Measurements from ENCODE around the gene IL12RB2. TPM values are rescaled to one million over a fixed set of nuclear protein-coding genes. Genes with fewer than 3 reads are reported as not detected.
A peak's percentile ranks its signal among the peaks of the same experiment; 100 is the strongest.

IL12RB2 gene
- total and polyA plus RNA-seq, 3 experiments from 2014 or later, result 6.8 to 35.1 (median 32.8) TPM

DNA sequence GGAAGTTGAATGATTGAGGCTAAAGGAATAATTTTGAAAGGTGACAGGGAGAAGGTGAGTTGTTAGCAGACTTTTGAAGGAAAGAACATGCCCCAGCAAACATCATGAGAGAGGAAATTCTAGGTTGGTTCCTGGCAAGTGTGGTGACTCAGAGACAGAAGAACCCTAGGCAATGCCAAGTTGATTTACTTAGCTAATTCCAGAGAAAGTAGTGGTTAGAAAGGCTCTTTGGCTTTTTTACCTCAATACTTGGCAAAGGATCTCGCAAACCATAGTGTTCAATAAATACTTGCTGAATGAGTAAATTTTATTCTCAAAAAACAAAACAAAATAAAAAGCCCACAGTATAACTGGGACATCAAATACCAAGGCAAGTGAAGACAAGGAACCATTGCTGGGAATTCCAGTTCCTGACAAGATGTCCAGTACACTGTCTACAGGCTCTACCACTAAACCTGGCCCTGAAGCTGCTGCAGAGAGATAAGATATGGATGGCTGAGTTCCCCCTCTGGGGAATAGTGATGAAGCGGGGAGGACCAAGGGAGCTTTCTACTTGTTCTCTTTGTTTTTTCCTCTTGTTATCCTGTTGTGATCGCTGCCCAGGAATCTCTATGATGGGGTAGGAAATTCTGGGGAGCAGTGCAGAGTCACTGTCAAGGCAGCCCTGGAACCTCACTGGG is 48.2 kb downstream of the IL12RB2 start:
- H3K27me3 ChIP-seq (ENCODE audit: insufficient read depth, low read length, poor library complexity, severe bottlenecking), result no peaks in the 10 kb centered on the region
- H3K4me3 ChIP-seq (ENCODE audit: low read length), result no peak overlapping the region
- H3K27ac Mint-ChIP-seq, result peak overlapping the region in 1 of 8 donors; percentile 24
- H3K9me3 ChIP-seq (ENCODE audit: low read length), result no peaks in the 10 kb centered on the region
- no peaks in the 10 kb centered on the region for H3K4me1 ChIP-seq (ENCODE audit: insufficient read depth, low read length)
- DNase-seq, result no peak
- peaks cover 0 to 13% (median 12%) of the 10 kb centered on the region in 3 donors for H3K36me3 Mint-ChIP-seq
- H3K36me3 ChIP-seq (ENCODE audit: insufficient read depth, low read length), result no peaks in the 10 kb centered on the region
- no peak overlapping the region for H3K27ac ChIP-seq (ENCODE audit: low read depth, low read length)
- CTCF ChIA-PET, result interaction anchor here (1.4 kb wide), 1 partner anchor 8 kb away, joined by 6 read pairs; no protein-coding TSS in a partner anchor
- no peaks in the 10 kb centered on the region for H3K9me3 Mint-ChIP-seq
- POLR2A ChIA-PET, result no interaction called here
- no peaks in the 10 kb centered on the region for H3K27me3 Mint-ChIP-seq
- no peak overlapping the region for H3K4me3 Mint-ChIP-seq
- H3K4me1 Mint-ChIP-seq, result peaks cover 0 to 2% (median 0%) of the 10 kb centered on the region in 3 donors

DNA sequence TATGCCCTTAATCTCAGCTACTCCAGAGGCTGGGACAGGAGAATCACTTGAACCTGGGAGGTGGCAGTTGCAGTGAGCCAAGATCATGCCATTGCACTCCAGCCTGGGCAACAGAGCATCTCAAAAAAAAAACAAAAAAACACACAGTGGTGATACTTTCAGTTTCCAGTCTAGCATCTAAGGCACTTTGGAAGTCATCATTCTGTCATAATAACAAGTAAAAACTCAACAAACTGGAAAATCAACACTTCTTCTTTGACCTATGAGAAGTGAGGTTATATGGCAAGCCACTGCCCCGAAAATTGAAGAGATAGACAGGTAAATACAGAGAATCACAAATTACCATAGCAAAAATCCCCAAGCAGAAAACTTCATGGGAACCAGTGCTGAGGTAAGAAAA is 51.9 kb downstream of the IL12RB2 start:
- peaks cover 0 to 7% (median 3%) of the 10 kb centered on the region in 3 donors for H3K36me3 Mint-ChIP-seq
- no peaks in the 10 kb centered on the region for H3K36me3 ChIP-seq (ENCODE audit: insufficient read depth, low read length)
- POLR2A ChIA-PET, result no interaction called here

DNA sequence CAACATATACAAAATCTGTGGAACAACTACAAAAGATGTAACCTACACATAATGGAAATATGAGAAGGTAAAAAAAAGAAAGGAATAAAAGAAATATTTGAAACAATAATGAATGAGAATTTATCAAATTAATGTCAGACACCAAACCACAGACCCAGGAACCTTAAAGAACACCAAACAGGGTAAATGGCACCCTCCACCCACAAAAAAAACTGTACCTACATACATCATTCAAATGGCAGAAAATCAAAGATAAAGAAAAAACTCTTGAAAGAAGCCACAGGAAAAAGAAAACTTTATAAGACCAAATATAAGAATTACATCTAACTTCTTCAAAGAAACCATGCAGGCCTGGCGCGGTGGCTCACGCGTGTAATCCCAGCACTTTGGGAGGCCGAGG is 54.0 kb downstream of the IL12RB2 start:
- Mint-ChIP-seq H3K4me1 (peaks cover 0 to 6% (median 5%) of the 10 kb centered on the region in 3 donors), H3K4me3 (no peak overlapping the region), H3K36me3 (peaks cover 0 to 7% (median 0%) of the 10 kb centered on the region in 3 donors), H3K27me3 (no peaks in the 10 kb centered on the region), H3K27ac (no peak overlapping the region), H3K9me3 (no peaks in the 10 kb centered on the region)
- Histone ChIP-seq H3K27ac (ENCODE audit: low read depth, low read length) (no peak overlapping the region), H3K27me3 (ENCODE audit: insufficient read depth, low read length, poor library complexity, severe bottlenecking) (no peaks in the 10 kb centered on the region), H3K9me3 (ENCODE audit: low read length) (no peaks in the 10 kb centered on the region), H3K4me3 (ENCODE audit: low read length) (no peak overlapping the region), H3K4me1 (ENCODE audit: insufficient read depth, low read length) (no peaks in the 10 kb centered on the region), H3K36me3 (ENCODE audit: insufficient read depth, low read length) (no peaks in the 10 kb centered on the region)
- DNase-seq, result peak in 1 of 5 donors; percentile 37
- ChIA-PET POLR2A (no interaction called here), CTCF (interaction anchor here (0.6 kb wide), 1 partner anchor 20 kb away, joined by 3 read pairs; no protein-coding TSS in a partner anchor)

More for the DNA sequence above, 51.9 kb downstream of the IL12RB2 start:
- no peaks in the 10 kb centered on the region for H3K9me3 Mint-ChIP-seq
- no peaks in the 10 kb centered on the region for H3K27me3 Mint-ChIP-seq
- Histone ChIP-seq H3K27ac (ENCODE audit: low read depth, low read length) (no peak overlapping the region), H3K27me3 (ENCODE audit: insufficient read depth, low read length, poor library complexity, severe bottlenecking) (no peaks in the 10 kb centered on the region), H3K4me3 (ENCODE audit: low read length) (no peak overlapping the region), H3K9me3 (ENCODE audit: low read length) (no peaks in the 10 kb centered on the region), H3K4me1 (ENCODE audit: insufficient read depth, low read length) (no peaks in the 10 kb centered on the region)
- DNase-seq, result no peak
- no peak overlapping the region for H3K4me3 Mint-ChIP-seq
- H3K27ac Mint-ChIP-seq, result peak overlapping the region in 1 of 8 donors; percentile 17
- CTCF ChIA-PET, result no interaction called here
- peaks cover 0 to 6% (median 5%) of the 10 kb centered on the region in 3 donors for H3K4me1 Mint-ChIP-seq

DNA sequence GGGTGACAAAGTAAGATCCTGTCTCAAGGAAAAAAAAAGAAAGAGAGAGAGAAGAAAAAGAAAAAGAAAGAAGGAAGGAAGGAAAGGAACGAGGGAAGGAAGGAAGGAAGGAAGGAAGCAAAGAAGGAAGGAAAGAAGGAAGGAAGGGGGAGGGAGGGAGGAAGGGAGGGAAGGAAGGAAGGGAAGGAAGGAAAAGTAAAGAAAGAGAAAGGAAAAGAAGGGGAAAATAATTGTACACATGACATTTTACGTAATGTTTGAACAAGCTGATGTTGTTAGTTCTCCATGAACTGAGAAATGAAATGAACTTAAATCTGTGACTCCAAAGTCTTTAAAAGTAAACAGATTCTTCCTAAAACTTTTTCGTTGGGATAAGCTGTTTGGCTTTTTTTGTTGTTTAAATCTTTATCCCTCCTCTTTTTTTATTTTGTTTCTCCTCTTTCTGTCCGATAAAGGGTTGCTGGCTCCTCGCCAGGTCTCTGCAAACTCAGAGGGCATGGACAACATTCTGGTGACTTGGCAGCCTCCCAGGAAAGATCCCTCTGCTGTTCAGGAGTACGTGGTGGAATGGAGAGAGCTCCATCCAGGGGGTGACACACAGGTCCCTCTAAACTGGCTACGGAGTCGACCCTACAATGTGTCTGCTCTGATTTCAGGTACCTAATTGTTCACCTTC is 59.8 kb downstream of the IL12RB2 start:
- no peaks in the 10 kb centered on the region for H3K4me1 Mint-ChIP-seq
- Histone ChIP-seq H3K4me3 (ENCODE audit: low read length) (no peak overlapping the region), H3K27ac (ENCODE audit: low read depth, low read length) (no peak overlapping the region), H3K4me1 (ENCODE audit: insufficient read depth, low read length) (no peaks in the 10 kb centered on the region), H3K27me3 (ENCODE audit: insufficient read depth, low read length, poor library complexity, severe bottlenecking) (no peaks in the 10 kb centered on the region), H3K36me3 (ENCODE audit: insufficient read depth, low read length) (no peaks in the 10 kb centered on the region), H3K9me3 (ENCODE audit: low read length) (no peaks in the 10 kb centered on the region)
- ChIA-PET POLR2A (no interaction called here), CTCF (no interaction called here)
- H3K27me3 Mint-ChIP-seq, result no peaks in the 10 kb centered on the region
- H3K4me3 Mint-ChIP-seq, result no peak overlapping the region
- H3K9me3 Mint-ChIP-seq, result no peaks in the 10 kb centered on the region
- peak overlapping the region in 3 of 8 donors; percentile 73 to 97 (median 86) for H3K27ac Mint-ChIP-seq
- H3K36me3 Mint-ChIP-seq, result peaks cover 0 to 4% (median 3%) of the 10 kb centered on the region in 3 donors
- DNase-seq, result no peak

DNA sequence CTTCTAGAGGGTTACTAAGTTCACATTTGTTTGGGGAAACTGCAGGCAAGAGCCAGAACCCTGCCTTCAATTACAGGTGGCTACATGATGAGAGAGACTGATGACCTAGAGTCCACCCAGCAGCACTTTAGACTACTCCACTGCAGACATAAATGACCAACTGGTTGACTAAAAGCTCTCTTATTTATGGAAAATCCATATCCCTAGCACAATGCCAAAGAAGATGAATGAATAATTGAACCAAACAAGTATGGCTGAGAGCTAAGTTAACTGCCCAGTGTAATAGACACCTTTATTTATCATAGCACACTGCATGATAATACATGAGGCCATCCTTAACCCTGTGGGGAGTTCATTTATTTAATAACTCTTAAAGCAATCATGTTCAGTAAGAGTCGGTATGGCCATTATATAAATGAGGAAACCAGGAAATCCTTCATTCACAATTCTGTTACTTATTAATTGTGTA is 60.4 kb downstream of the IL12RB2 start:
- H3K9me3 Mint-ChIP-seq, result no peaks in the 10 kb centered on the region
- POLR2A ChIA-PET, result no interaction called here

DNA sequence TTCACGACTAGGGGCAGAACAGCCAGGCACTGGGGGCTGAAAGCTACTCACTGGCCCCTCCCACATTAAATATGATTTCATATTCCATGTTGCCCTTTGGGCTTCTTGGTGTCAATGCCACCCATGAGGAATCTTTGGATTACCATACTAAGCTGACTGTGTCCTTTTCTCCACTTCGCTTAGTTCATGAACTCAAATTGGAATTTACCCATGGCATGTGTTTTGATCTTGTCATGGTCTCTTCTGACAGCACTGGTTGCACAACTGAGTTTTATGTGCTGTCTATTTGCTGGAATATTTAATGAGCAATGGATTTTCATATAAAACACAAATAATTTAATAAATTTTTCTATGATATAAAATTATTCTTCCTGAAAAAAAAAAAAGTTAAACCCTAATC is 63.4 kb downstream of the IL12RB2 start:
- Histone ChIP-seq H3K27ac (ENCODE audit: low read depth, low read length) (no peak overlapping the region), H3K4me3 (ENCODE audit: low read length) (no peak overlapping the region), H3K27me3 (ENCODE audit: insufficient read depth, low read length, poor library complexity, severe bottlenecking) (no peaks in the 10 kb centered on the region), H3K36me3 (ENCODE audit: insufficient read depth, low read length) (no peaks in the 10 kb centered on the region), H3K9me3 (ENCODE audit: low read length) (no peaks in the 10 kb centered on the region), H3K4me1 (ENCODE audit: insufficient read depth, low read length) (no peaks in the 10 kb centered on the region)
- no peaks in the 10 kb centered on the region for H3K4me1 Mint-ChIP-seq
- no peaks in the 10 kb centered on the region for H3K27me3 Mint-ChIP-seq
- no peaks in the 10 kb centered on the region for H3K9me3 Mint-ChIP-seq
- ChIA-PET CTCF (interaction anchor here (0.7 kb wide), 1 partner anchor 357 kb away, joined by 3 read pairs; no protein-coding TSS in a partner anchor), POLR2A (no interaction called here)
- H3K27ac Mint-ChIP-seq, result peak overlapping the region in 1 of 8 donors; percentile 19
- peaks cover 0 to 7% (median 5%) of the 10 kb centered on the region in 3 donors for H3K36me3 Mint-ChIP-seq
- H3K4me3 Mint-ChIP-seq, result no peak overlapping the region
- DNase-seq, result no peak

More for the DNA sequence above, 60.4 kb downstream of the IL12RB2 start:
- H3K27ac Mint-ChIP-seq, result peak overlapping the region in 1 of 8 donors; percentile 54
- no peaks in the 10 kb centered on the region for H3K27me3 Mint-ChIP-seq
- H3K27me3 ChIP-seq (ENCODE audit: insufficient read depth, low read length, poor library complexity, severe bottlenecking), result no peaks in the 10 kb centered on the region
- no peak overlapping the region for H3K4me3 Mint-ChIP-seq
- DNase-seq, result no peak
- no peaks in the 10 kb centered on the region for H3K4me1 Mint-ChIP-seq
- no peaks in the 10 kb centered on the region for H3K36me3 ChIP-seq (ENCODE audit: insufficient read depth, low read length)
- no peaks in the 10 kb centered on the region for H3K4me1 ChIP-seq (ENCODE audit: insufficient read depth, low read length)
- H3K36me3 Mint-ChIP-seq, result peaks cover 0 to 3% (median 3%) of the 10 kb centered on the region in 3 donors
- no peaks in the 10 kb centered on the region for H3K9me3 ChIP-seq (ENCODE audit: low read length)
- H3K4me3 ChIP-seq (ENCODE audit: low read length), result no peak overlapping the region
- CTCF ChIA-PET, result no interaction called here
- no peak overlapping the region for H3K27ac ChIP-seq (ENCODE audit: low read depth, low read length)

DNA sequence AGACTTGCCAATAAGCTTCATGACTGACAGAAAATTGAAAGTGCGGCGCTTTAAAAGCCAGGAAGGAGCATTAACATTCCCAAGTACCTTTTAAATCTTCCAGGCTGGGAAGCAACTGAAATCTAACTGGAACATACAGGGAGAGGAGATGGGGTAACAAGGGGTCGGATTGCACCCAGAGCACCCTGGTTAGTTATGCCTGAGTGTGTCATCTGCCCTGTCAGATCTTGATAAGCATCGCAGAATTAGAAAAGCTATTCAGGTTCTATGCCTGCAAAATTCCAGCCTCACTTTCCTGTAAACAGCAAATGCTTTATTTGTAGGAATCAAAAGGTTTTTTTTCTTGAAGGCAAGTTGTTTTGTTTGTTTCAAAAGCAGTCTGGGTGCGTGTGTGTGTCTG is 64.0 kb downstream of the IL12RB2 start:
- H3K4me1 ChIP-seq (ENCODE audit: insufficient read depth, low read length), result no peaks in the 10 kb centered on the region
- H3K9me3 Mint-ChIP-seq, result no peaks in the 10 kb centered on the region
- H3K9me3 ChIP-seq (ENCODE audit: low read length), result no peaks in the 10 kb centered on the region
- peaks cover 0 to 7% (median 5%) of the 10 kb centered on the region in 3 donors for H3K36me3 Mint-ChIP-seq
- no peak overlapping the region for H3K4me3 ChIP-seq (ENCODE audit: low read length)
- no peaks in the 10 kb centered on the region for H3K4me1 Mint-ChIP-seq
- no peak overlapping the region for H3K27ac ChIP-seq (ENCODE audit: low read depth, low read length)
- DNase-seq, result no peak
- ChIA-PET POLR2A (interaction anchor here (0.6 kb wide), 1 partner anchor 8 kb away, joined by 4 read pairs; no protein-coding TSS in a partner anchor), CTCF (interaction anchor here (0.7 kb wide), 1 partner anchor 357 kb away, joined by 3 read pairs; no protein-coding TSS in a partner anchor)
- H3K27me3 ChIP-seq (ENCODE audit: insufficient read depth, low read length, poor library complexity, severe bottlenecking), result no peaks in the 10 kb centered on the region
- H3K27me3 Mint-ChIP-seq, result no peaks in the 10 kb centered on the region
- H3K36me3 ChIP-seq (ENCODE audit: insufficient read depth, low read length), result no peaks in the 10 kb centered on the region
- peak overlapping the region in 2 of 8 donors; percentile 9 to 32 for H3K27ac Mint-ChIP-seq
- no peak overlapping the region for H3K4me3 Mint-ChIP-seq

DNA sequence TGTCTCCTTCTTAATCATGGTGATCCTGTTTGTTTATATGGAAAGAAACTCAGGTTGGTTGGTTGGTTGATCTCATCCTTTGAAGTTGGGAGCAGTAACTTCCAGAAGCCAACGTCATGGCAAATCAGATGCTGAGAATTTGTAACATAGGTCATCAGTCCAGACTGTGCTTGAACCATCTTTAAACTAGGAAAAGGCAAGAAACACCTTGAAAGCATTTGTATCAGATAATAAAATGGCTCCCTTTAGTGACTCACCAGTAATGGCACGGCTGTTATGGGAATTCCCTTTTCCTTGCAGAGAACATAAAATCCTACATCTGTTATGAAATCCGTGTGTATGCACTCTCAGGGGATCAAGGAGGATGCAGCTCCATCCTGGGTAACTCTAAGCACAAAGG is 64.5 kb downstream of the IL12RB2 start:
- Histone ChIP-seq H3K9me3 (ENCODE audit: low read length) (no peaks in the 10 kb centered on the region), H3K36me3 (ENCODE audit: insufficient read depth, low read length) (no peaks in the 10 kb centered on the region), H3K4me1 (ENCODE audit: insufficient read depth, low read length) (no peaks in the 10 kb centered on the region), H3K27ac (ENCODE audit: low read depth, low read length) (no peak overlapping the region), H3K4me3 (ENCODE audit: low read length) (no peak overlapping the region), H3K27me3 (ENCODE audit: insufficient read depth, low read length, poor library complexity, severe bottlenecking) (no peaks in the 10 kb centered on the region)
- H3K27ac Mint-ChIP-seq, result peak overlapping the region in 1 of 8 donors; percentile 32
- H3K36me3 Mint-ChIP-seq, result peaks cover 0 to 8% (median 7%) of the 10 kb centered on the region in 3 donors
- POLR2A ChIA-PET, result interaction anchor here (0.6 kb wide), 1 partner anchor 9 kb away, joined by 4 read pairs; no protein-coding TSS in a partner anchor
- H3K4me1 Mint-ChIP-seq, result no peaks in the 10 kb centered on the region
- DNase-seq, result no peak
- no peaks in the 10 kb centered on the region for H3K9me3 Mint-ChIP-seq
- CTCF ChIA-PET, result no interaction called here
- H3K4me3 Mint-ChIP-seq, result no peak overlapping the region
- H3K27me3 Mint-ChIP-seq, result no peaks in the 10 kb centered on the region

All from CD8-positive, alpha-beta memory T cell (primary cell).